Thoracic aorta (tissue), 2 donors: Measurements from ENCODE around the gene ITGA2B. TPM values are rescaled to one million over a fixed set of nuclear protein-coding genes. Genes with fewer than 3 reads are reported as not detected.

Source experiments
- ATAC-seq: fragments of 150-250 bp; one replicate; pipeline ENCODE4 v1.8.0; 2017; ENCODE audit warnings: low read depth; ENCODE audit not compliant: insufficient number of reproducible peaks, low FRiP score
- DNase-seq: peaks from one replicate; pipeline ENCODE4 v3.0.0-alpha.2; 2020; ENCODE audit warnings: low spot score
- H3K27ac ChIP-seq, 2 donors: fragments of 200-600 bp; sonication (generic); 1 replicate in 1 of 2; 2 replicates in 1 of 2; pipeline ENCODE4 v1.5.1; 2016; ENCODE audit warnings: mild to moderate bottlenecking in 2 of 2, moderate library complexity in 2 of 2
- H3K27me3 ChIP-seq: fragments of 200-600 bp; sonication (generic); replicated peaks from 2 replicates; pipeline ENCODE4 v1.6.0; 2016; ENCODE audit warnings: mild to moderate bottlenecking; ENCODE audit not compliant: insufficient read depth
- H3K36me3 ChIP-seq: fragments of 200-600 bp; sonication (generic); one replicate; pipeline ENCODE4 v1.5.1; 2016
- H3K4me1 ChIP-seq, 2 donors: fragments of 200-600 bp; sonication (generic); 1 replicate in 1 of 2; 2 replicates in 1 of 2; pipeline versions ENCODE4 v1.5.1 to v1.6.0; 2016; ENCODE audit warnings: low read depth in 2 of 2, mild to moderate bottlenecking in 1 of 2; ENCODE audit not compliant: control insufficient read depth in 1 of 2
- H3K4me3 ChIP-seq: fragments of 200-600 bp; sonication (generic); 2 replicates; pipeline ENCODE4 v1.5.1; 2016; ENCODE audit warnings: mild to moderate bottlenecking
- H3K9me3 ChIP-seq: fragments of 200-600 bp; sonication (generic); 2 replicates; pipeline ENCODE4 v1.5.1; 2016
- total RNA-seq, 2 donors: library from RNA; depleted of rRNA; stranded (reverse); fragments of >200 nt; gene quantifications; one replicate each; pipeline versions ENCODE4 v1.1.0 to v1.2.3, GENCODE V29; 2016
- TF ChIP-seq, protein P1 (sequence below): fragments of 200-600 bp; sonication (generic); IDR thresholded peaks from one replicate; pipeline ENCODE4 v1.5.1; 2019; ENCODE audit warnings: antibody characterized with exemption

The ITGA2B gene
- total RNA-seq, 2 donors from 2014 or later = 0.28 to 3.4 TPM

DNA sequence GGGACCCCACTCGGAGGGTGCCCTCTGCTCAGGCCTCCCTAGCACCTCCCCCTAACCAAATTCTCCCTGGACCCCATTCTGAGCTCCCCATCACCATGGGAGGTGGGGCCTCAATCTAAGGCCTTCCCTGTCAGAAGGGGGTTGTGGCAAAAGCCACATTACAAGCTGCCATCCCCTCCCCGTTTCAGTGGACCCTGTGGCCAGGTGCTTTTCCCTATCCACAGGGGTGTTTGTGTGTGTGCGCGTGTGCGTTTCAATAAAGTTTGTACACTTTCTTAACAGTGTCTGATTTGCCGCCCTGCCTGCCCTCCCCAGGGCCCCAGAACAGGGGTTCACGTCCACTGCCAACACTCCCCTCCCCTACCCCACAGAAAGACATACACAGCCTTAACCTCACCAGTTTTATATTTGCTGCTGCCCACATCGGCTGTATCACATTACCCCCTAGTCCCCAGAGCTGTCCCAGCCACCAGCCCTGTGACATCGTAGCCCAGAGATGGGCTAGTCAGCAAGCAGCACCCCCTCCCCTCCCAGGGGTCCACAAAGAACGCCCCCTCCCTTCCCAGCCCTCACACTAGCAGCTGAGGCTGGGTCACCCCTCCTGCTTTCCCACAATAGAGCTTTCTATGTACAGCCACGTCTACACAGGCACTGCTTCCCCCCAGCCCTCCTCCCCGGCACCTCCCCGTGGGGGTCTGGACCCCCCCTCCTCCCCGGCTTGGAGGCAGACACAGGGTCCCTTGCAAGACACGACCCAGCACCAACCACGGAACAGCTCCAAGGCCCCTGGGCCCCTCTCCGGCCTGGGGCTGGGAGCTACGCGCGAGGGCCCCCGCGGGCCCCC lies 36.4 kb downstream of the ITGA2B start:
- H3K4me1 ChIP-seq = no peaks in the 10 kb centered on the region
- H3K4me3 ChIP-seq = peak overlapping the region; percentile 50
- ATAC-seq (no peak), DNase-seq (no peak)
- H3K27me3 ChIP-seq = no peaks in the 10 kb centered on the region
- no peaks in the 10 kb centered on the region for H3K9me3 ChIP-seq
- H3K27ac ChIP-seq = no peak overlapping the region
- TF ChIP-seq, protein P1, sequence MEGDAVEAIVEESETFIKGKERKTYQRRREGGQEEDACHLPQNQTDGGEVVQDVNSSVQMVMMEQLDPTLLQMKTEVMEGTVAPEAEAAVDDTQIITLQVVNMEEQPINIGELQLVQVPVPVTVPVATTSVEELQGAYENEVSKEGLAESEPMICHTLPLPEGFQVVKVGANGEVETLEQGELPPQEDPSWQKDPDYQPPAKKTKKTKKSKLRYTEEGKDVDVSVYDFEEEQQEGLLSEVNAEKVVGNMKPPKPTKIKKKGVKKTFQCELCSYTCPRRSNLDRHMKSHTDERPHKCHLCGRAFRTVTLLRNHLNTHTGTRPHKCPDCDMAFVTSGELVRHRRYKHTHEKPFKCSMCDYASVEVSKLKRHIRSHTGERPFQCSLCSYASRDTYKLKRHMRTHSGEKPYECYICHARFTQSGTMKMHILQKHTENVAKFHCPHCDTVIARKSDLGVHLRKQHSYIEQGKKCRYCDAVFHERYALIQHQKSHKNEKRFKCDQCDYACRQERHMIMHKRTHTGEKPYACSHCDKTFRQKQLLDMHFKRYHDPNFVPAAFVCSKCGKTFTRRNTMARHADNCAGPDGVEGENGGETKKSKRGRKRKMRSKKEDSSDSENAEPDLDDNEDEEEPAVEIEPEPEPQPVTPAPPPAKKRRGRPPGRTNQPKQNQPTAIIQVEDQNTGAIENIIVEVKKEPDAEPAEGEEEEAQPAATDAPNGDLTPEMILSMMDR = no peak
- peaks cover 22% of the 10 kb centered on the region for H3K36me3 ChIP-seq

DNA sequence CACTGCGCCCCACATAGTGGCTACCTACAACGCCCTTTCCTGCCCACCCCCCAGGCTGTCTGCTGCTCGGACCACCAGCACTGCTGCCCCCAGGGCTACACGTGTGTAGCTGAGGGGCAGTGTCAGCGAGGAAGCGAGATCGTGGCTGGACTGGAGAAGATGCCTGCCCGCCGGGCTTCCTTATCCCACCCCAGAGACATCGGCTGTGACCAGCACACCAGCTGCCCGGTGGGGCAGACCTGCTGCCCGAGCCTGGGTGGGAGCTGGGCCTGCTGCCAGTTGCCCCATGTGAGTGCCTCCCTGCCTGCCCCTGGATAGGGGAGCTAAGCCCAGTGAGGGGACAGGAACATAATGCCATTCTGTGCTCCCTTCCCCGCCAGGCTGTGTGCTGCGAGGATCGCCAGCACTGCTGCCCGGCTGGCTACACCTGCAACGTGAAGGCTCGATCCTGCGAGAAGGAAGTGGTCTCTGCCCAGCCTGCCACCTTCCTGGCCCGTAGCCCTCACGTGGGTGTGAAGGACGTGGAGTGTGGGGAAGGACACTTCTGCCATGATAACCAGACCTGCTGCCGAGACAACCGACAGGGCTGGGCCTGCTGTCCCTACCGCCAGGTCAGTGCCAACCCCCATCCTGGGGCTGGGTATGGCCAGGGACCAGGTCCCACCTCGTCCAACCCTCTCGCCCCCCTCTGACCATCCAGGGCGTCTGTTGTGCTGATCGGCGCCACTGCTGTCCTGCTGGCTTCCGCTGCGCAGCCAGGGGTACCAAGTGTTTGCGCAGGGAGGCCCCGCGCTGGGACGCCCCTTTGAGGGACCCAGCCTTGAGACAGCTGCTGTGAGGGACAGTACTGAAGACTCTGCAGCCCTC lies 37.3 kb downstream of the ITGA2B start:
- Histone ChIP-seq H3K4me1 (no peaks in the 10 kb centered on the region), H3K9me3 (no peaks in the 10 kb centered on the region), H3K27ac (no peak overlapping the region), H3K27me3 (no peaks in the 10 kb centered on the region), H3K36me3 (peaks cover 22% of the 10 kb centered on the region), H3K4me3 (no peak overlapping the region)
- TF ChIP-seq, protein P1 = no peak
- no peak for ATAC-seq
- DNase-seq = no peak

DNA sequence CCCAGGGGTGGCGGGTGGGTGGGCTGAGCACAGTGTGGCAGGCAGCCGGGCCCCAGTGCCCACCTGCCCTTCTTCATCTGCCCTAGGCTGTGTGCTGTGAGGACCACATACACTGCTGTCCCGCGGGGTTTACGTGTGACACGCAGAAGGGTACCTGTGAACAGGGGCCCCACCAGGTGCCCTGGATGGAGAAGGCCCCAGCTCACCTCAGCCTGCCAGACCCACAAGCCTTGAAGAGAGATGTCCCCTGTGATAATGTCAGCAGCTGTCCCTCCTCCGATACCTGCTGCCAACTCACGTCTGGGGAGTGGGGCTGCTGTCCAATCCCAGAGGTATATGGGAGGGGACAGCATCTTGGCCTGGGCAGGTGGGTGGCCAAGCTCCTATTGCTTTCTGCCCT lies 38.0 kb downstream of the ITGA2B start:
- no peaks in the 10 kb centered on the region for H3K27me3 ChIP-seq
- no peak overlapping the region for H3K27ac ChIP-seq
- no peaks in the 10 kb centered on the region for H3K4me1 ChIP-seq
- ATAC-seq = no peak
- no peak overlapping the region for H3K4me3 ChIP-seq
- TF ChIP-seq, protein P1 = no peak
- peaks cover 22% of the 10 kb centered on the region for H3K36me3 ChIP-seq
- DNase-seq = no peak
- H3K9me3 ChIP-seq = no peaks in the 10 kb centered on the region

DNA sequence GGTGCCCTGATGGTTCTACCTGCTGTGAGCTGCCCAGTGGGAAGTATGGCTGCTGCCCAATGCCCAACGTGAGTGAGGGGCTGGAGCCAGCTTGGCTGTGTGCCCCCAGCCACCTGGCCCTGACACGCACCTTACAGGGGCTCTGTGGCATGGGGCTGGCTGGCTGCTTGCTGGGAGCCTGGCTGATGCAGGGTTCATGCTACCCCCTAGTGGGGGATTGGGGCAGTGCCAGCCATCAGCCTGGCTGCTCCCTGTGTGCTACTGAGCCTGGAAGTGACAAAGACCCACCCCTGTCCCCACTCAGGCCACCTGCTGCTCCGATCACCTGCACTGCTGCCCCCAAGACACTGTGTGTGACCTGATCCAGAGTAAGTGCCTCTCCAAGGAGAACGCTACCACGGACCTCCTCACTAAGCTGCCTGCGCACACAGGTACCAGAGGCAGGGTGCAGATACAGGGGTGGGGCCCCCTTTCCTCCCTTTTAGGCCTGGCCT lies 38.7 kb downstream of the ITGA2B start:
- Histone ChIP-seq H3K9me3 (no peaks in the 10 kb centered on the region), H3K27me3 (no peaks in the 10 kb centered on the region), H3K4me3 (no peak overlapping the region), H3K27ac (no peak overlapping the region), H3K36me3 (peaks cover 22% of the 10 kb centered on the region), H3K4me1 (peaks cover 3 to 6% of the 10 kb centered on the region in 2 donors)
- no peak for ATAC-seq
- TF ChIP-seq, protein P1 = peak; percentile 60
- DNase-seq = no peak

DNA sequence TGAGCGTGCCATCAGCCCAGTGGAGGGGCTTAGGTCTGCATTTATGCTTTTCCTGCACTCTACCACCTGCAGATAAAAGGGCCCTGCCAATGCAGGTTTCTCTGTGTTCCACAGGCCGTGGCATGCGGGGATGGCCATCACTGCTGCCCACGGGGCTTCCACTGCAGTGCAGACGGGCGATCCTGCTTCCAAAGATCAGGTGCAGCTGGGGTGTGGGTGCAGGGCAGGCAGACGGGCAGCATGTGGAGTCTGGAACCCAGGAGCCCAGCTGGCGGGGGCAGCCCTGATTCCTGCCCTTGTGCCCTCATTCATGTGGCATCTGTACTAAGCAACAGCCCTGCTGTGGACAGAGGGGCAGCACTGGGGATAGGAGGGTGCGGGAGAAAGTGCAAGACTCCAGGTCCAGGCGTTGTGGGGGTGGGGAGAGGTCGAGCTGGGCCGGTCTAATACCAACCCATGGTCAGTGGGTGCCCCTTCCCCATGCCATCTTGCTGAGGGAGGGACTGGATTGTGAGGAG lies 39.8 kb downstream of the ITGA2B start:
- no peaks in the 10 kb centered on the region for H3K27me3 ChIP-seq
- ATAC-seq (no peak), DNase-seq (no peak)
- H3K27ac ChIP-seq = no peak overlapping the region
- H3K9me3 ChIP-seq = no peaks in the 10 kb centered on the region
- H3K4me3 ChIP-seq = no peak overlapping the region
- peaks cover 22% of the 10 kb centered on the region for H3K36me3 ChIP-seq
- peaks cover 3 to 8% of the 10 kb centered on the region in 2 donors for H3K4me1 ChIP-seq
- TF ChIP-seq, protein P1 = no peak
